Gastrocnemius medialis (tissue), 4 donors: Measurements from ENCODE around the gene LAS1L. TPM values are rescaled to one million over a fixed set of nuclear protein-coding genes. Genes with fewer than 3 reads are reported as not detected.
"Not testable (repeated sequence)": the region's sequence is repeated elsewhere in the genome, so short reads cannot be mapped to it uniquely, and the experiment has no call there.

Experiments used
- ATAC-seq, 2 donors: fragments of 150-250 bp; one replicate each; pipeline ENCODE4 v1.9.1; 2016
- DNase-seq, 2 donors: peaks; one replicate each; pipeline ENCODE4 v3.0.0-alpha.2; 2019
- H3K27ac ChIP-seq, 4 donors: fragments of 200-600 bp; sonication (generic); 1 replicate in 1 of 4; 2 replicates in 3 of 4; pipeline ENCODE4 v1.5.1; 2016 to 2018; ENCODE audit warnings: mild to moderate bottlenecking in 2 of 4, moderate library complexity in 1 of 4
- H3K27me3 ChIP-seq, 3 donors: fragments of 200-600 bp; sonication (generic) in 2 of 3; 1 replicate in 1 of 3; 2 replicates in 2 of 3; pipeline versions ENCODE4 v1.5.1 to v1.6.0; 2016 to 2019; ENCODE audit warnings: mild to moderate bottlenecking in 1 of 3, moderate library complexity in 1 of 3
- H3K36me3 ChIP-seq, 2 donors: fragments of 200-600 bp; sonication (generic) in 1 of 2; one replicate each; pipeline ENCODE4 v1.5.1; 2017 to 2018
- H3K4me1 ChIP-seq, 2 donors: fragments of 200-600 bp; sonication (generic) in 1 of 2; one replicate each; pipeline ENCODE4 v1.5.1; 2016 to 2017; ENCODE audit warnings: mild to moderate bottlenecking in 2 of 2
- H3K4me3 ChIP-seq, 4 donors: fragments of 200-600 bp; sonication (generic) in 3 of 4; 1 replicate in 1 of 4; 2 replicates in 3 of 4; pipeline ENCODE4 v1.5.1; 2016 to 2019; ENCODE audit warnings: mild to moderate bottlenecking in 2 of 4
- H3K9me3 ChIP-seq, 3 donors: fragments of 200-600 bp; sonication (generic) in 2 of 3; 1 replicate in 1 of 3; 2 replicates in 2 of 3; pipeline ENCODE4 v1.5.1; 2016 to 2019
- CTCF ChIP-seq, 5 experiments: fragments of 450-650 bp in 3 of 5; fragments of 200-600 bp in 2 of 5; sonication (generic) in 2 of 5; IDR thresholded peaks in 4 of 5; conservative IDR thresholded peaks in 1 of 5; 1 replicate in 4 of 5; 2 replicates in 1 of 5; pipeline ENCODE4 v1.5.1; 2016 to 2019; ENCODE audit warnings: antibody characterized with exemption in 5 of 5, mild to moderate bottlenecking in 3 of 5, moderate library complexity in 3 of 5
- POLR2A ChIP-seq, 2 donors: fragments of 450-650 bp; IDR thresholded peaks; one replicate each; pipeline ENCODE4 v1.6.1; 2017; ENCODE audit warnings: antibody characterized with exemption in 2 of 2, mild to moderate bottlenecking in 2 of 2, moderate library complexity in 2 of 2
- in situ Hi-C, 4 donors: fragments of 200-750 bp; cut with MboI; loops; one replicate each; pipeline versions ENCODE4 v1.15.0 to v1.8.0; 2017; ENCODE audit warnings: low sequenced_read_pairs in 4 of 4
- intact Hi-C: fragments of 100-400 bp; cut with DNase I; formaldehyde crosslinking; loops from one replicate; pipeline ENCODE4 v1.15.1; 2023; ENCODE audit warnings: low total_unique reads
- total RNA-seq, 4 donors: library from RNA; depleted of rRNA; stranded (reverse); fragments of >200 nt; gene quantifications; one replicate each; pipeline versions ENCODE4 v1.1.0 to v1.2.3, GENCODE V29; 2016

LAS1L gene
- total RNA-seq, 4 donors from 2014 or later: 7.2 to 8.3 (median 7.6) TPM

GRCh38 chrX:65493431-65493830, 41.2 kb downstream of the LAS1L start:
- H3K27me3 ChIP-seq: no peaks in the 10 kb centered on the region
- H3K9me3 ChIP-seq: no peaks in the 10 kb centered on the region
- DNase-seq: no peak
- in situ Hi-C loops: no loop called here
- intact Hi-C loops: no loop called here
- TF ChIP-seq POLR2A (IDR thresholded peaks at IDR 0.05) (no peak), CTCF (IDR thresholded peaks at IDR 0.05 in 4 of 5, conservative IDR thresholded peaks at IDR 0.05 in 1 of 5) (no peak)
- H3K36me3 ChIP-seq: no peaks in the 10 kb centered on the region
- no peak for ATAC-seq
- H3K27ac ChIP-seq: no peak overlapping the region
- no peaks in the 10 kb centered on the region for H3K4me1 ChIP-seq
- H3K4me3 ChIP-seq: no peak overlapping the region

- no peak for ATAC-seq
- no peak overlapping the region for H3K27ac ChIP-seq
- no peak for DNase-seq
- H3K9me3 ChIP-seq: no peaks in the 10 kb centered on the region
- intact Hi-C loops: no loop called here
- TF ChIP-seq CTCF (IDR thresholded peaks at IDR 0.05 in 4 of 5, conservative IDR thresholded peaks at IDR 0.05 in 1 of 5): no peak
- no peak for TF ChIP-seq POLR2A (IDR thresholded peaks at IDR 0.05)
- in situ Hi-C loops: no loop called here
- no peaks in the 10 kb centered on the region for H3K4me1 ChIP-seq
- no peaks in the 10 kb centered on the region for H3K27me3 ChIP-seq
- no peak overlapping the region for H3K4me3 ChIP-seq
- H3K36me3 ChIP-seq: no peaks in the 10 kb centered on the region
Observed at GRCh38 chrX:65491620-65492019, 43.0 kb downstream of the LAS1L start.

GRCh38 chrX:65488495-65488894, 46.1 kb downstream of the LAS1L start:
- no peaks in the 10 kb centered on the region for H3K27me3 ChIP-seq
- H3K4me1 ChIP-seq: no peaks in the 10 kb centered on the region
- DNase-seq (no peak), ATAC-seq (no peak)
- H3K36me3 ChIP-seq: no peaks in the 10 kb centered on the region
- H3K27ac ChIP-seq: no peak overlapping the region
- TF ChIP-seq CTCF (IDR thresholded peaks at IDR 0.05 in 4 of 5, conservative IDR thresholded peaks at IDR 0.05 in 1 of 5) (no peak), POLR2A (IDR thresholded peaks at IDR 0.05) (no peak)
- in situ Hi-C loops (no loop called here), intact Hi-C loops (no loop called here)
- no peak overlapping the region for H3K4me3 ChIP-seq
- H3K9me3 ChIP-seq: no peaks in the 10 kb centered on the region

- intact Hi-C loops: no loop called here
- ATAC-seq: no peak
- H3K27ac ChIP-seq: no peak overlapping the region
- in situ Hi-C loops: no loop called here
- TF ChIP-seq POLR2A (IDR thresholded peaks at IDR 0.05): no peak
- H3K27me3 ChIP-seq: peaks cover 0 to 3% (median 0%) of the 10 kb centered on the region in 3 donors
- no peaks in the 10 kb centered on the region for H3K36me3 ChIP-seq
- no peaks in the 10 kb centered on the region for H3K9me3 ChIP-seq
- H3K4me1 ChIP-seq: no peaks in the 10 kb centered on the region
- H3K4me3 ChIP-seq: no peak overlapping the region
- DNase-seq: no peak
Observed at GRCh38 chrX:65480960-65481359, 53.6 kb downstream of the LAS1L start.

- H3K27ac ChIP-seq, in situ Hi-C loops, intact Hi-C loops, H3K4me3 ChIP-seq, H3K36me3 ChIP-seq, ATAC-seq, H3K4me1 ChIP-seq, H3K9me3 ChIP-seq, DNase-seq, H3K27me3 ChIP-seq: not testable (repeated sequence)
Observed at GRCh38 chrX:65479102-65479501, 55.5 kb downstream of the LAS1L start.

GRCh38 chrX:65476564-65476963, 58.0 kb downstream of the LAS1L start:
- DNase-seq (no peak), ATAC-seq (no peak)
- TF ChIP-seq CTCF (IDR thresholded peaks at IDR 0.05 in 4 of 5, conservative IDR thresholded peaks at IDR 0.05 in 1 of 5) (no peak), POLR2A (IDR thresholded peaks at IDR 0.05) (no peak)
- in situ Hi-C loops: no loop called here
- H3K27me3 ChIP-seq: peaks cover 0 to 3% (median 0%) of the 10 kb centered on the region in 3 donors
- H3K36me3 ChIP-seq: no peaks in the 10 kb centered on the region
- no peaks in the 10 kb centered on the region for H3K4me1 ChIP-seq
- H3K4me3 ChIP-seq: no peak overlapping the region
- H3K27ac ChIP-seq: no peak overlapping the region
- intact Hi-C loops: no loop called here
- H3K9me3 ChIP-seq: no peaks in the 10 kb centered on the region
